HFFc6 (cell line): Measurements from ENCODE around the gene CTNNAL1. TPM values are rescaled to one million over a fixed set of nuclear protein-coding genes. Genes with fewer than 3 reads are reported as not detected.
A peak's percentile ranks its signal among the peaks of the same experiment; 100 is the strongest.
"Not testable (repeated sequence)": the region's sequence is repeated elsewhere in the genome, so short reads cannot be mapped to it uniquely, and the experiment has no call there.

ENCODE experiments used
- DNase-seq: peaks from one replicate; pipeline ENCODE4 v3.0.0-alpha.2; 2018
- H3K27ac Mint-ChIP-seq: 2 replicates; pipeline ENCODE4 v1.8.0; 2020; ENCODE audit warnings: mild to moderate bottlenecking, mixed read lengths
- H3K27me3 Mint-ChIP-seq: 2 replicates; pipeline ENCODE4 v1.8.0; 2021; ENCODE audit warnings: mild to moderate bottlenecking, moderate library complexity, mixed read lengths; ENCODE audit not compliant: insufficient read depth
- H3K36me3 Mint-ChIP-seq: 2 replicates; pipeline ENCODE4 v1.8.0; 2021; ENCODE audit warnings: low read depth, mixed read lengths
- H3K4me1 Mint-ChIP-seq: 2 replicates; pipeline ENCODE4 v1.8.0; 2020; ENCODE audit warnings: low read depth, mixed read lengths
- H3K4me3 Mint-ChIP-seq: 2 replicates; pipeline ENCODE4 v1.8.0; 2020; ENCODE audit warnings: mild to moderate bottlenecking, moderate library complexity, mixed read lengths
- H3K9me3 Mint-ChIP-seq: 2 replicates; pipeline ENCODE4 v1.8.0; 2020; ENCODE audit warnings: mild to moderate bottlenecking, mixed read lengths
- CTCF ChIP-seq: fragments of 200-600 bp; sonication (generic); IDR thresholded peaks from 2 replicates; pipeline ENCODE4 v1.5.0; 2021; ENCODE audit warnings: antibody characterized with exemption, mild to moderate bottlenecking
- long read RNA-seq: library from polyadenylated mRNA; unstranded; transcript quantifications from one replicate; pipeline ENCODE4 v2.0.0, GENCODE V29; 2019
- total RNA-seq, 6 experiments: library from RNA; stranded (reverse); fragmentation: NEBNext Ultra II Directional; extraction: Animal tissue kit (Norgen Biotek cat#: 25700); gene quantifications; 2 replicates in 1 of 6; 3 replicates in 5 of 6; pipeline ENCODE4 v1.2.3, GENCODE V29; 2021

CTNNAL1 gene, protein sequence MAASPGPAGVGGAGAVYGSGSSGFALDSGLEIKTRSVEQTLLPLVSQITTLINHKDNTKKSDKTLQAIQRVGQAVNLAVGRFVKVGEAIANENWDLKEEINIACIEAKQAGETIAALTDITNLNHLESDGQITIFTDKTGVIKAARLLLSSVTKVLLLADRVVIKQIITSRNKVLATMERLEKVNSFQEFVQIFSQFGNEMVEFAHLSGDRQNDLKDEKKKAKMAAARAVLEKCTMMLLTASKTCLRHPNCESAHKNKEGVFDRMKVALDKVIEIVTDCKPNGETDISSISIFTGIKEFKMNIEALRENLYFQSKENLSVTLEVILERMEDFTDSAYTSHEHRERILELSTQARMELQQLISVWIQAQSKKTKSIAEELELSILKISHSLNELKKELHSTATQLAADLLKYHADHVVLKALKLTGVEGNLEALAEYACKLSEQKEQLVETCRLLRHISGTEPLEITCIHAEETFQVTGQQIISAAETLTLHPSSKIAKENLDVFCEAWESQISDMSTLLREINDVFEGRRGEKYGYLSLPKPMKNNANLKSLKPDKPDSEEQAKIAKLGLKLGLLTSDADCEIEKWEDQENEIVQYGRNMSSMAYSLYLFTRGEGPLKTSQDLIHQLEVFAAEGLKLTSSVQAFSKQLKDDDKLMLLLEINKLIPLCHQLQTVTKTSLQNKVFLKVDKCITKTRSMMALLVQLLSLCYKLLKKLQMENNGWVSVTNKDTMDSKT
- 100 to 1,000 TPM in 5 of 6 experiments, 10 to 100 TPM in 1; 95.3 to 112 (median 107) TPM for total RNA-seq
- long read RNA-seq, transcript CTNNAL1-201 (19 exons, 2,490 nt) = major isoform, 59 of 142 reads
- long read RNA-seq, partial matches to known transcripts = 67 of 142 reads
- long read RNA-seq, other reads (novel, unspliced or antisense) = 15 of 142 reads

DNA sequence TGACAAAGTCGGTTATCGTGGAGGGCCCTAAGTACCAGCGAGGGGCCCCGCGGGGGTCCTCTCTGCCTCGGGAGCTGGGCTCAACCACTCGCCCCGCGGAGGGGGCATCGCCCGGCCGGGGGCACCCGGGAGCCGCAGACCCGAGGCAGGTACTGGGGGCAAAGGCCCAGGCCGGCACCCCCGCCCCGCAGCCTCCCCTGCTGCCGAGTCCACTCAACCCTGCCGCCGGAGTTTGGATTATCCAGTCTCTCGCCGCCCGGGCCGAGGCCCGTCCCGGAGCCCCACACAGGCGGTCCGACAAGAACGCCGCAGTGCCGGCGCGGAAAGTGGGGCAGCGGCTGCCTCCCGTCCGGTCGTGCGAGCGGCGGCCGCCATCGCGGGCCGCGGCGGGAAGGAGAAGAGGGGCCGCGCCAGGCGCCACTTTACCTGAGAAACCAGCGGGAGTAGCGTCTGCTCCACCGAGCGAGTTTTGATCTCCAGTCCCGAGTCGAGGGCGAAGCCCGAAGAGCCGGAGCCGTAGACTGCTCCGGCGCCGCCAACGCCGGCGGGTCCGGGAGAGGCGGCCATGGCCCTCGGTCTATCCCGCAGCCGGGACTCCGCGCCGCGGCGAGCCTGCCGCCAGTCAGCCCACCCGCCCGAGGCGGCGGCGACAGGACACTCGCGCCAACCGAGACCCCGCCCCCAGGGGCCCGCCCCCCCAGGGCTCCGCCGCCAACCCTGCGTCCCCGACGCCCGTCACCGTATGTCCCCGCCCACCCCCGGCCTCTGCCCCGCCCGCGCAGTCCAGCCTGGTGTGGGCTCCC is at the start of gene CTNNAL1:
TSS of gene CTNNAL1 (minus strand) at position 624 of the 803 bp plus-strand sequence. CDS start at position 567, 57 bp downstream.
- Mint-ChIP-seq H3K27ac (peak within 1 kb of the TSS; percentile 99), H3K27me3 (peaks cover 5% of the 10 kb centered on the region), H3K9me3 (no peaks in the 10 kb centered on the region), H3K4me3 (peak within 1 kb of the TSS; percentile 96), H3K36me3 (peaks cover 19% of the 10 kb centered on the region), H3K4me1 (peaks cover 56% of the 10 kb centered on the region)
- TF ChIP-seq CTCF = no peak
- peak; percentile 72 for DNase-seq

DNA sequence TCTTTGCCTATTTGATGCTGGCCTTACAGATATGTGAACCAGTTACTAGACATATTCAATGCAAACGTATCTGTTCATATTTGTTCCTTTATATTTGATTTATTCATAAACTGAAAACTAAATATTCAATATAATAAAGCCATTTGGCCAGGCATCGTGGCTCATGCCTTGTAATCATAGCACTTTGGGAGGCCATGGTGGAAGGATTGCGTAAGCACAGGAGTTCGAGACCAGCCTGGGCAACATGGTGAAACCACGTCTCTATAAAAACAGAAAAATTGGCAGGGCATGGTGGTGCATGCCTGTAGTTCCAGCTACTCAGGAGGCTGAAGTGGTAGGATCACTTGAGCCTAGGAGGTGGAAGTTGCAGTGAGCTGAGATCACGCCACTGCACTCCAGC is 49.2 kb upstream of the CTNNAL1 start:
- DNase-seq = no peak
- no peaks in the 10 kb centered on the region for H3K27me3 Mint-ChIP-seq
- H3K27ac Mint-ChIP-seq = no peak overlapping the region
- no peaks in the 10 kb centered on the region for H3K9me3 Mint-ChIP-seq
- H3K36me3 Mint-ChIP-seq = peaks cover 26% of the 10 kb centered on the region
- peaks cover 40% of the 10 kb centered on the region for H3K4me1 Mint-ChIP-seq
- TF ChIP-seq CTCF = no peak
- no peak overlapping the region for H3K4me3 Mint-ChIP-seq

GRCh38 chr9:109060191-109060590 is 46.9 kb upstream of the CTNNAL1 start:
- Mint-ChIP-seq H3K36me3 (peaks cover 38% of the 10 kb centered on the region), H3K4me1 (peaks cover 30% of the 10 kb centered on the region), H3K9me3 (no peaks in the 10 kb centered on the region), H3K27me3 (no peaks in the 10 kb centered on the region; the same call in 1 of the 2 replicates), H3K4me3 (no peak overlapping the region), H3K27ac (no peak overlapping the region)
- DNase-seq = no peak
- no peak for TF ChIP-seq CTCF

GRCh38 chr9:109053121-109053520 is 39.8 kb upstream of the CTNNAL1 start:
- peaks cover 59% of the 10 kb centered on the region for H3K36me3 Mint-ChIP-seq
- not testable (repeated sequence) for H3K9me3 Mint-ChIP-seq, H3K4me3 Mint-ChIP-seq, DNase-seq, H3K27me3 Mint-ChIP-seq
- peak overlapping the region; percentile 72 for H3K27ac Mint-ChIP-seq
- H3K4me1 Mint-ChIP-seq = peaks cover 45% of the 10 kb centered on the region

DNA sequence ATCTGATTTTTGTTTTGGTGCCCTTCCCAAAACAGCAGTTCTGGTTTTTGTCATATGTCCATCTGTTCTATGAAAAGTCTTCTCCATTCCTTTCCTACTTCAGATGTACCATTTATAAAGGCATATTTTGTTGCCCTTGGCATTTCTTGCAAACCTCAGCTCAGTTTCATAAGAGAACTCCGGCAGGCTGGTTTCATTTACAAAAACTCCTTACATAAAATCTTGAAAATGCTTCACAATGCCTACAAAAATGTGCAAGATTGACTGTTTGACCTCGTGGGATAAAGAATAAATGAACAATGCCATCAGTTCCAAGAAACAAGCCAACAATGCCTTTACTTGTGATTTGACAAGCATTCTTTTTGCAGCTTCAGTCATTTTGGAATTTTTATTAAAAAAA is 39.1 kb upstream of the CTNNAL1 start:
- Mint-ChIP-seq H3K27ac (peak overlapping the region; percentile 72; the same call in 1 of the 2 replicates), H3K27me3 (no peaks in the 10 kb centered on the region; the same call in 1 of the 2 replicates), H3K4me3 (peak overlapping the region; percentile 14; the same call in 1 of the 2 replicates), H3K4me1 (peaks cover 47% of the 10 kb centered on the region), H3K36me3 (peaks cover 62% of the 10 kb centered on the region), H3K9me3 (no peaks in the 10 kb centered on the region)
- peak; percentile 55 for DNase-seq
- TF ChIP-seq CTCF = no peak
